Cardiac muscle cell (in vitro differentiated cells and primary cell): ENCODE measurements around the gene TEX22. TPM values are rescaled to one million over a fixed set of nuclear protein-coding genes. Genes with fewer than 3 reads are reported as not detected.
"Not testable (repeated sequence)": the region's sequence is repeated elsewhere in the genome, so short reads cannot be mapped to it uniquely, and the experiment has no call there.

ENCODE experiments used
- DNase-seq, 2 donors: peaks; one replicate each; pipeline versions ENCODE4 v3.0.0 to v3.0.0-alpha.2; 2010 to 2017; ENCODE audit warnings: low read depth in 1 of 2, low spot score in 1 of 2
- H3K27ac ChIP-seq: fragments of 200-600 bp; sonication (generic); 2 replicates; pipeline ENCODE4 v1.5.1; 2016
- H3K27me3 ChIP-seq: fragments of 200-600 bp; sonication (generic); 2 replicates; pipeline ENCODE4 v1.6.0; 2016; ENCODE audit warnings: control low read depth
- H3K36me3 ChIP-seq: fragments of 200-600 bp; sonication (generic); 2 replicates; pipeline ENCODE4 v1.5.1; 2016; ENCODE audit warnings: control low read depth
- H3K4me1 ChIP-seq: fragments of 200-600 bp; sonication (generic); 2 replicates; pipeline ENCODE4 v1.8.1; 2017; ENCODE audit warnings: low read depth, mild to moderate bottlenecking, mixed run types
- H3K4me3 ChIP-seq: fragments of 200-600 bp; sonication (generic); 2 replicates; pipeline ENCODE4 v1.5.1; 2016; ENCODE audit warnings: mild to moderate bottlenecking
- H3K9me3 ChIP-seq: fragments of 200-600 bp; sonication (generic); 2 replicates; pipeline ENCODE4 v1.5.1; 2017; ENCODE audit warnings: low read depth, mild to moderate bottlenecking, control low read depth
- polyA plus RNA-seq: library from polyadenylated mRNA; unstranded; fragments of >200 nt; fragmentation: Nextera tagmentation; extraction: Ambion mirVana; gene quantifications from 2 replicates; pipeline ENCODE4 v1.2.1, GENCODE V29; 2016
- total RNA-seq: library from RNA; depleted of rRNA; stranded (reverse); fragments of >200 nt; gene quantifications from 2 replicates; pipeline ENCODE4 v1.2.3, GENCODE V29; 2016
- TF ChIP-seq, protein P1 (sequence below): IDR thresholded peaks from 2 replicates; pipeline ENCODE4 v1.5.1; 2012; ENCODE audit warnings: low read depth, mild to moderate bottlenecking, low read length

TEX22 gene
- total and polyA plus RNA-seq, 2 experiments from 2014 or later: 3.7 to 4.1 TPM

DNA sequence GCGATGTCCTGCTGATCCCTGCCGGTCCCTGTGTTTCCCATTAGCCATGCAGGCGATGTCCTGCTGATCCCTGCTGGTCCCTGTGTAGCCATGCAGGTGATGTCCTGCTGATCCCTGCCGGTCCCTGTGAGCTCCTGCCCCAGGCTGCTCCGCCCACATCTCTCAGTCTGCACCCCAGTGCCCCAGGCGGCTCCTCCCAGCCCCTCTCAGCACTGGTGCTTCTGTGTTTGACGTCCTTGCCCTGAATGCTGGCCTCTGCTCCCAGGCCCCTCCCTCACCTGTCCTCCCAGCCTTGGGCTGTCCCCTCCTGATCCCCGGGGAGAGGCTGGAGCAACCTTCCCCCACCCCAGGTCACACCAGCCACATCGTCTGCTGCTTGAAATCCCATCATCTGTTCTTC, 41.4 kb upstream of the TEX22 start:
- Histone ChIP-seq H3K27ac (no peak overlapping the region), H3K36me3 (peaks cover 5% of the 10 kb centered on the region), H3K27me3 (no peaks in the 10 kb centered on the region), H3K4me1 (no peaks in the 10 kb centered on the region), H3K9me3 (no peaks in the 10 kb centered on the region), H3K4me3 (no peak overlapping the region)
- TF ChIP-seq, protein P1, sequence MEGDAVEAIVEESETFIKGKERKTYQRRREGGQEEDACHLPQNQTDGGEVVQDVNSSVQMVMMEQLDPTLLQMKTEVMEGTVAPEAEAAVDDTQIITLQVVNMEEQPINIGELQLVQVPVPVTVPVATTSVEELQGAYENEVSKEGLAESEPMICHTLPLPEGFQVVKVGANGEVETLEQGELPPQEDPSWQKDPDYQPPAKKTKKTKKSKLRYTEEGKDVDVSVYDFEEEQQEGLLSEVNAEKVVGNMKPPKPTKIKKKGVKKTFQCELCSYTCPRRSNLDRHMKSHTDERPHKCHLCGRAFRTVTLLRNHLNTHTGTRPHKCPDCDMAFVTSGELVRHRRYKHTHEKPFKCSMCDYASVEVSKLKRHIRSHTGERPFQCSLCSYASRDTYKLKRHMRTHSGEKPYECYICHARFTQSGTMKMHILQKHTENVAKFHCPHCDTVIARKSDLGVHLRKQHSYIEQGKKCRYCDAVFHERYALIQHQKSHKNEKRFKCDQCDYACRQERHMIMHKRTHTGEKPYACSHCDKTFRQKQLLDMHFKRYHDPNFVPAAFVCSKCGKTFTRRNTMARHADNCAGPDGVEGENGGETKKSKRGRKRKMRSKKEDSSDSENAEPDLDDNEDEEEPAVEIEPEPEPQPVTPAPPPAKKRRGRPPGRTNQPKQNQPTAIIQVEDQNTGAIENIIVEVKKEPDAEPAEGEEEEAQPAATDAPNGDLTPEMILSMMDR: no peak
- DNase-seq: no peak

DNA sequence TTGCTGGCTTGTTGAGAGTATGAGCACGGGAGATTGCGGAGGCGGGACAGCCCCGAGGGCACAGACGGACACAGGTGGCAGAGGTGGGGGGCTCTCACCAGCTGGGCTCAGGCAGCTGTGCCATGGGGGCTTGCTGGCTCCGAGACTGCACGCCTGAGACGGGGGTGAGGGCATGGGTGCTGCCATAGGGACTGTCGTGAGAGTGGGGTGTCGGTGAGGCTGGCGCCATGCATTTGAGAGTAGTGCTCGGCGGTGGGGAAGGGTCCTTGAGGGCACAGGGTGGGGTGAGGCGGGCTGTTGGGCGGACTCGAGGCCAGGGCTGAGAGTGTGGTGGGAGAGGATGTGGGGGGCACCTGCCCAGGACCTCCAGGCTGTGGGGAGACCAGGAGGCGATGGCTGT, 40.7 kb upstream of the TEX22 start:
- Histone ChIP-seq H3K27me3 (no peaks in the 10 kb centered on the region), H3K27ac (no peak overlapping the region), H3K36me3 (peaks cover 5% of the 10 kb centered on the region), H3K4me3 (no peak overlapping the region), H3K9me3 (no peaks in the 10 kb centered on the region), H3K4me1 (no peaks in the 10 kb centered on the region)
- DNase-seq: no peak
- TF ChIP-seq, protein P1: no peak

GRCh38 chr14:105358140-105358846, 40.0 kb upstream of the TEX22 start:
- TF ChIP-seq, protein P1: no peak
- H3K9me3 ChIP-seq: no peaks in the 10 kb centered on the region
- H3K4me3 ChIP-seq: no peak overlapping the region
- no peaks in the 10 kb centered on the region for H3K27me3 ChIP-seq
- peaks cover 5% of the 10 kb centered on the region for H3K36me3 ChIP-seq
- no peaks in the 10 kb centered on the region for H3K4me1 ChIP-seq
- H3K27ac ChIP-seq: no peak overlapping the region
- no peak for DNase-seq

DNA sequence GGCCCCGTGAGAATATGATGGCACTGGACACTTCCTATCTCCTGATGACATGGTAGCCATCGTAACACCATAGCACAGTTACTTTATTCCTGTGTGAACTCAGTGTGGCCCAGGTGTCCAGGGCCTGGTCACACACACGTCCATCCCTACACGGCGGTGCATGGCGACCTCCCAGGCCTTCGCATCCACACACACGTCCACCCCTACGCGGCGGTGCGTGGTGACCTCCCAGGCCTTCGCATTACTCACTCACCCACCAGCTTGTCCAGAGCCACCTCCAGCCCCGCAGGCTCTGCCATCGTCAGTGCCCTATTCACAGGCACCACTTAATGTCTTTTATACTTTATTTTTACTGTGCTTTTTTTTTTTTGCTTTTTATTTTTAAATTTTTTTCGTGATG, 39.4 kb upstream of the TEX22 start:
- TF ChIP-seq, protein P1: no peak
- Histone ChIP-seq H3K4me3 (no peak overlapping the region), H3K27ac (no peak overlapping the region), H3K36me3 (peaks cover 5% of the 10 kb centered on the region), H3K27me3 (no peaks in the 10 kb centered on the region), H3K9me3 (no peaks in the 10 kb centered on the region), H3K4me1 (no peaks in the 10 kb centered on the region)
- no peak for DNase-seq

- DNase-seq: not testable (repeated sequence)
These were observed 36.9 kb upstream of the TEX22 start for GRCh38 chr14:105361412-105361811.

DNA sequence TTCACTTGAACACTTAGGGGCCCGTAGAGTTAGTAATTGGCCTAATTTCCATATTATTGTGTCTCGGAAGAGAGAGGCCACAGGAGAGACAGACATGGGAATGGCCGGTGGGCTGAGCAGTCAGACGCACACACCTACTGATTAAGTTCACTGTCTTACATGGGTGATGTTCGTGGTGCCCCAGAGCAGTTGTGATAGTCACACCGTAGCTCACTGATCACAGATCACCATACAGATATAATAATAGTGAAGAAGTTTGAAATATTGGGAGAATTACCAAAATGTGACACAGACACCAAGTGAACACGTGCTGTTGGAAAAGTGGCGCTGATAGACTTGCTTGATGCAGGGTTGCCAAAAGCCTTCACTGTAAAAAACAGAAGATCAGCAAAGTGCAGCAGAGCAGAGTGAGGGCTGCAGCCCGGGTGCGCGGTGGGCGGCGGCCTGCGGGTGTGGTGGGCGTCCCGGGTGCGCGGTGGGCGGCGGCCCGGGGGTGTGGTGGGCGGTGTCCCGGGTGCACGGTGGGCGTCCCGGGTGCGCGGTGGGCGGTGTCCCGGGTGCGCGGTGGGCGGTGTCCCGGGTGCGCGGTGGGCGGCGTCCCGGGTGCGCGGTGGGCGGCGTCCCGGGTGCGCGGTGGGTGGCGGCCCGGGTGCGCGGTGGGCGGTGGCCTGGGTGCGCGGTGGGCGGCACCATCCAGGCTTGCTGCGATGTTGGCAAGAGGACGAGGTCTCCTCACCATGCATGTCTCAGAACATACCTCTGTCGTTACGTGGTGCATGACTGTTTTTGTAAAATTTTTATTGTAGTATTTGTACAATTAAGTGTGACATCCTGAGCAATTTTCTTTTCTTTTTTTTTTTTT, 34.3 kb upstream of the TEX22 start:
- no peaks in the 10 kb centered on the region for H3K4me1 ChIP-seq
- H3K4me3 ChIP-seq: no peak overlapping the region
- TF ChIP-seq, protein P1: no peak
- H3K36me3 ChIP-seq: peaks cover 5% of the 10 kb centered on the region
- H3K9me3 ChIP-seq: no peaks in the 10 kb centered on the region
- DNase-seq: peak in 1 of 2 donors; percentile 61
- H3K27ac ChIP-seq: no peak overlapping the region
- no peaks in the 10 kb centered on the region for H3K27me3 ChIP-seq

More at GRCh38 chr14:105361412-105361811, 36.9 kb upstream of the TEX22 start:
- H3K4me3 ChIP-seq, H3K36me3 ChIP-seq, H3K4me1 ChIP-seq, H3K27ac ChIP-seq, H3K9me3 ChIP-seq, H3K27me3 ChIP-seq: not testable (repeated sequence)
